Mesendoderm (in vitro differentiated cells): ENCODE measurements around the gene MBNL1.

ENCODE experiments used
- DNase-seq: peaks from one replicate; pipeline ENCODE4 v3.0.0; 2013
- H2AK5ac ChIP-seq: 2 replicates; pipeline ENCODE4 v1.6.1; 2013; ENCODE audit warnings: low read length, inconsistent platforms
- H2BK120ac ChIP-seq: 2 replicates; pipeline ENCODE4 v1.6.1; 2013; ENCODE audit warnings: low read depth, mild to moderate bottlenecking, low read length, moderate library complexity, mixed read lengths
- H2BK15ac ChIP-seq: replicated peaks from 2 replicates; pipeline ENCODE4 v1.6.1; 2013; ENCODE audit warnings: low read depth, mild to moderate bottlenecking, moderate library complexity
- H2BK5ac ChIP-seq: 2 replicates; pipeline ENCODE4 v1.6.1; 2013; ENCODE audit warnings: low read length, inconsistent platforms
- H3K18ac ChIP-seq: 2 replicates; pipeline ENCODE4 v1.6.1; 2013; ENCODE audit warnings: mild to moderate bottlenecking, low read length, mixed read lengths
- H3K23ac ChIP-seq: one replicate; pipeline ENCODE4 v1.6.1; 2013; ENCODE audit warnings: low read length
- H3K27ac ChIP-seq: 2 replicates; pipeline ENCODE4 v1.5.1; 2013; ENCODE audit warnings: low read depth, mild to moderate bottlenecking, inconsistent platforms, low read length, moderate library complexity
- H3K27me3 ChIP-seq: 2 replicates; pipeline ENCODE4 v1.6.1; 2013; ENCODE audit warnings: low read length, control low read depth, mild to moderate bottlenecking, inconsistent platforms; ENCODE audit not compliant: insufficient read depth, poor library complexity
- H3K36me3 ChIP-seq: 2 replicates; pipeline ENCODE4 v1.6.1; 2013; ENCODE audit warnings: low read length, inconsistent platforms; ENCODE audit not compliant: control insufficient read depth, insufficient read depth
- H3K4ac ChIP-seq: one replicate; pipeline ENCODE4 v1.6.1; 2013; ENCODE audit warnings: low read depth, mild to moderate bottlenecking, low read length, moderate library complexity
- H3K4me1 ChIP-seq: 2 replicates; pipeline ENCODE4 v1.6.1; 2013; ENCODE audit warnings: low read depth, low read length, inconsistent platforms; ENCODE audit not compliant: control insufficient read depth
- H3K4me2 ChIP-seq: 2 replicates; pipeline ENCODE4 v1.6.1; 2013; ENCODE audit warnings: low read length
- H3K4me3 ChIP-seq: 2 replicates; pipeline ENCODE4 v1.5.1; 2013; ENCODE audit warnings: mild to moderate bottlenecking, low read length
- H3K56ac ChIP-seq: one replicate; pipeline ENCODE4 v1.6.1; 2013; ENCODE audit warnings: low read length
- H3K79me1 ChIP-seq: 2 replicates; pipeline ENCODE4 v1.6.1; 2013; ENCODE audit warnings: low read length, inconsistent platforms
- H3K79me2 ChIP-seq: 2 replicates; pipeline ENCODE4 v1.6.1; 2013; ENCODE audit warnings: mild to moderate bottlenecking, low read length; ENCODE audit not compliant: control insufficient read depth, insufficient read depth
- H3K9ac ChIP-seq: 2 replicates; pipeline ENCODE4 v1.6.1; 2013; ENCODE audit warnings: low read length, inconsistent platforms
- H4K5ac ChIP-seq: one replicate; pipeline ENCODE4 v1.6.1; 2013; ENCODE audit warnings: low read length
- H4K8ac ChIP-seq: one replicate; pipeline ENCODE4 v1.6.1; 2013; ENCODE audit warnings: low read depth, mild to moderate bottlenecking, control low read depth, low read length, moderate library complexity
- WGBS: extraction: QIAGEN DNeasy Blood & Tissue Kit; methylation state at CpG from one replicate; pipeline ENCODE4 v1.1.7; 2013; ENCODE audit warnings: low lambda C conversion rate, missing lambda C conversion rate; ENCODE audit not compliant: insufficient coverage; ENCODE audit errors: extremely low coverage; 5-methylcytosine and 5-hydroxymethylcytosine counted together

MBNL1 gene

DNA sequence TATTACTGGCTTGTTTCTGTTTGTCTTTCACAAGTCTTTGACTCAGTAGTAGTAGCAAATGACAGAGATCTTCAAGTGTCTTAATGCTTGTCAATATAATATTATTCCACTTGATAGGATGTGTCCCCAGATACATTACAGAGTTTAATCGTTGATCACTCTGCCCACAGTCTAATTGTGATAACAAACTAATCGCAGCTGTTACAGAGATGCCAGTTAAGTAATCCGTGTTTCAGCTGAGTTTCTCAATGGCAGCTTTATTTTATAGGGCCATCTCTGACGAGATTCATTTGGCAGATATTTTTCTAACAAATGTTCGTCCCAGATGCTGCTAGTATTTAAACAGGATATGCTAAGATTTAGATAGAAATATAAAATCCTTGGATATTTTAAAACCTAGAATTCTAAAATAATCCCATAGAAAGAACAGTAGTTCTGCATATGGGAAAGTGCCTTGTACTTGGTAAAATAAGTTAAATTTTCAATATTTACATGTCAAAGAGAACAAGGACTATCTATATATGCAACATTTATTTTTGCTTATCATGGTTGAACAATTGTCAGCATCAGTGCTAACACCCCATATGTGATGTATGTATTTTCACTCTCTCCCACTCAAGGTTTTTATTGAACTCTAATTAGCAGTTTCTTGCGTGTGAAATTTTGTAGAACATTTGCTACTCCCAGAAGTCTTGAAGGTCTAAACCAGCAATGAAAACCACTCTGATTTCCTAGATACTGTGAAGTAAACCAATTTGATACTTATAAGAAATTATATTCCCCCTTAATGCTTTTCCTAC lies 185.5 kb downstream of the MBNL1 start:
- Histone ChIP-seq H2AK5ac (no peak overlapping the region), H2BK5ac (no peak overlapping the region), H2BK15ac (no peak overlapping the region), H3K36me3 (no peaks in the 10 kb centered on the region), H2BK120ac (no peak overlapping the region), H3K4ac (no peak overlapping the region), H3K23ac (no peak overlapping the region), H3K56ac (no peak overlapping the region), H3K4me1 (no peaks in the 10 kb centered on the region), H3K79me1 (no peaks in the 10 kb centered on the region), H3K27ac (no peak overlapping the region), H3K18ac (no peak overlapping the region), H3K4me2 (no peak overlapping the region), H3K79me2 (no peaks in the 10 kb centered on the region), H3K27me3 (no peaks in the 10 kb centered on the region), H4K5ac (no peak overlapping the region), H3K9ac (no peak overlapping the region), H4K8ac (no peak overlapping the region), H3K4me3 (no peak overlapping the region)
- DNase-seq, result no peak
- WGBS, result no CpG with 5 or more reads among the region's 6 CpGs

GRCh38 chr3:152455989-152456388 lies 187.3 kb downstream of the MBNL1 start:
- Histone ChIP-seq H3K4me1 (peaks cover 2% of the 10 kb centered on the region), H3K23ac (no peak overlapping the region), H3K4ac (no peak overlapping the region), H2BK120ac (no peak overlapping the region), H3K56ac (no peak overlapping the region), H4K8ac (no peak overlapping the region), H3K27me3 (no peaks in the 10 kb centered on the region), H3K18ac (no peak overlapping the region), H2BK15ac (no peak overlapping the region), H3K4me2 (no peak overlapping the region), H3K4me3 (no peak overlapping the region), H2BK5ac (no peak overlapping the region), H3K36me3 (no peaks in the 10 kb centered on the region), H2AK5ac (no peak overlapping the region), H3K79me2 (no peaks in the 10 kb centered on the region), H4K5ac (no peak overlapping the region), H3K9ac (no peak overlapping the region), H3K27ac (no peak overlapping the region), H3K79me1 (no peaks in the 10 kb centered on the region)
- no peak for DNase-seq
- no CpG with 5 or more reads among the region's 8 CpGs for WGBS

DNA sequence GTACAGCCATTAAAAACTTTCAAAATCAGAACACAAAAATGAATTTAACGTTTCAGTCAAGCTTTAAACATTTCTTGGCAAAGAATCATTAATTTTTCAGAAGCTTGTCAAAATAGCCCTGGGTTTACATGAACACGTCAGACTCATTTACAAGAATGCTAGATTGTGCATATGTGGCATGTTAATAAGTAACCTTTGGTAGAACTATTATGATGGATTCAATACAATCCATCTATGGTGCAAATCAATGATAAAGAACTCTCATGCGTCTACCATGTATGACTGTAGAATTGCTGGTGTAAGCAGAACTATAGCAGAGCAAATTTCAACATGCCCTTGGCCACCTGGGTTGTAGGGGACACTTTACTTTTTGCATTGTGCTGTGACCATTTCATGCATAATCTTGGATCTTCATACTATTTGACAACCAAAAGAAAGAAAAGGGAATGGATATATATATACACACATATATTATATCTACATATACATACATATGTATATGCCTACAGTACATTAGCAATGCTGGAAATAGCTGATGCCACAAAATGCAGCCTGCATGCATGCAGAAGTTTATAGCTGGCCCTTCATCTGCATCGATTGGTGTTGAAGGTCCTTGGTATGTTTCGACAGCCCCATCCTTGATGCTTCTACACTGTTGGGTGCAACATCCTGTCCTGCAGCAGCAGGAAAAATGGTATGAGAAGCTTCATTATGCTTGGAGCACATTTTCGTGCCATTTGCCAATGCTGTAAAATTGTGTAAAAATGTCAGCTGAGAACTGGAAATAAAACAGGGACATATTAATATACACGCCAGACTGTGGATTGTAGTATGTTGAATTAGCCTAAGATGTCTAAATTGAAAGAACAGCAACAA lies 189.0 kb downstream of the MBNL1 start:
- Histone ChIP-seq H3K79me1 (no peaks in the 10 kb centered on the region), H3K4me3 (no peak overlapping the region), H3K23ac (no peak overlapping the region), H3K4me2 (no peak overlapping the region), H3K79me2 (no peaks in the 10 kb centered on the region), H3K27me3 (no peaks in the 10 kb centered on the region), H2BK5ac (no peak overlapping the region), H3K4me1 (peaks cover 2% of the 10 kb centered on the region), H2AK5ac (no peak overlapping the region), H4K8ac (no peak overlapping the region), H3K36me3 (no peaks in the 10 kb centered on the region), H3K9ac (no peak overlapping the region), H2BK120ac (no peak overlapping the region), H3K18ac (no peak overlapping the region), H3K56ac (no peak overlapping the region), H3K27ac (no peak overlapping the region), H2BK15ac (no peak overlapping the region), H4K5ac (no peak overlapping the region), H3K4ac (no peak overlapping the region)
- DNase-seq, result no peak
- no CpG with 5 or more reads among the region's 7 CpGs for WGBS

- Histone ChIP-seq H2BK120ac (no peak overlapping the region), H2AK5ac (no peak overlapping the region), H3K27me3 (no peaks in the 10 kb centered on the region), H3K18ac (no peak overlapping the region), H3K56ac (no peak overlapping the region), H3K27ac (no peak overlapping the region), H4K5ac (no peak overlapping the region), H3K4me3 (no peak overlapping the region), H3K4me2 (no peak overlapping the region), H3K4ac (no peak overlapping the region), H4K8ac (no peak overlapping the region), H3K9ac (no peak overlapping the region), H3K23ac (no peak overlapping the region), H2BK5ac (no peak overlapping the region), H3K36me3 (no peaks in the 10 kb centered on the region), H2BK15ac (no peak overlapping the region), H3K4me1 (peaks cover 2% of the 10 kb centered on the region), H3K79me1 (no peaks in the 10 kb centered on the region), H3K79me2 (no peaks in the 10 kb centered on the region)
- no peak for DNase-seq
- no CpG with 5 or more reads among the region's 5 CpGs for WGBS
Observed at GRCh38 chr3:152458376-152459117, 189.8 kb downstream of the MBNL1 start.

GRCh38 chr3:152459118-152459515 lies 190.4 kb downstream of the MBNL1 start:
- no peak overlapping the region for H4K5ac ChIP-seq
- no CpG with 5 or more reads among the region's 2 CpGs for WGBS
- no peak overlapping the region for H2BK120ac ChIP-seq
- no peak overlapping the region for H3K27ac ChIP-seq
- no peaks in the 10 kb centered on the region for H3K36me3 ChIP-seq
- H3K18ac ChIP-seq, result no peak overlapping the region
- H3K9ac ChIP-seq, result no peak overlapping the region
- H3K4me1 ChIP-seq, result peaks cover 2% of the 10 kb centered on the region
- no peak for DNase-seq
- H2AK5ac ChIP-seq, result no peak overlapping the region
- no peak overlapping the region for H2BK5ac ChIP-seq
- H3K79me2 ChIP-seq, result no peaks in the 10 kb centered on the region
- no peak overlapping the region for H3K4me3 ChIP-seq
- no peak overlapping the region for H4K8ac ChIP-seq
- H2BK15ac ChIP-seq, result no peak overlapping the region
- no peak overlapping the region for H3K56ac ChIP-seq
- H3K4me2 ChIP-seq, result no peak overlapping the region
- H3K27me3 ChIP-seq, result no peaks in the 10 kb centered on the region
- no peak overlapping the region for H3K23ac ChIP-seq
- no peaks in the 10 kb centered on the region for H3K79me1 ChIP-seq
- no peak overlapping the region for H3K4ac ChIP-seq
